OCI-LY7 (cell line): Measurements from ENCODE around the gene CDKL2. TPM values are rescaled to one million over a fixed set of nuclear protein-coding genes. Genes with fewer than 3 reads are reported as not detected.

Experiments used
- BruUV-seq: library from RNA; stranded (reverse); fragments of 400-500 nt; replicated peaks from 2 replicates; lab custom pipeline; 2021; lab: Mats Ljungman, UMichigan
- CTCF ChIA-PET: fragments of 300-600 bp; sonication (Branson Sonifier 250); formaldehyde crosslinking; loops from one replicate; lab custom pipeline; 2022; ENCODE audit warnings: antibody characterized with exemption; ENCODE audit not compliant: unreplicated experiment; lab: Charles Lee
- POLR2A ChIA-PET: fragments of 300-600 bp; sonication (Branson Sonifier 250); formaldehyde crosslinking; loops from one replicate; lab custom pipeline; 2022; ENCODE audit warnings: antibody characterized with exemption; lab: Charles Lee
- DNase-seq: peaks from one replicate; pipeline ENCODE4 v3.0.0-alpha.2; 2015; ENCODE audit warnings: low spot score
- H2AFZ ChIP-seq: fragments of 200-600 bp; sonication (generic), shearing (Covaris generic); 2 replicates; pipeline ENCODE4 v1.6.1; 2014; ENCODE audit warnings: mild to moderate bottlenecking, antibody characterized with exemption, low read length, moderate library complexity
- H3K27ac ChIP-seq: fragments of 200-600 bp; sonication (generic); 2 replicates; pipeline ENCODE4 v1.5.1; 2014; ENCODE audit warnings: mixed run types, low read depth, mild to moderate bottlenecking, moderate library complexity, low read length, inconsistent platforms; ENCODE audit not compliant: poor library complexity, severe bottlenecking
- H3K36me3 ChIP-seq: fragments of 200-600 bp; sonication (generic); 2 replicates; pipeline ENCODE4 v1.6.1; 2014; ENCODE audit warnings: mild to moderate bottlenecking, antibody characterized with exemption, low read length, moderate library complexity, mixed read lengths; ENCODE audit not compliant: insufficient read depth
- H3K4me1 ChIP-seq: fragments of 200-600 bp; sonication (generic); 2 replicates; pipeline ENCODE4 v1.5.1; 2014; ENCODE audit warnings: mild to moderate bottlenecking, low read length; ENCODE audit not compliant: insufficient read depth, poor library complexity, severe bottlenecking
- H3K4me2 ChIP-seq: fragments of 200-600 bp; sonication (generic); 2 replicates; pipeline ENCODE4 v1.6.1; 2014; ENCODE audit warnings: mild to moderate bottlenecking, low read length
- H3K4me3 ChIP-seq: fragments of 200-600 bp; sonication (generic); 2 replicates; pipeline ENCODE4 v1.5.1; 2014; ENCODE audit warnings: mild to moderate bottlenecking, low read depth, low read length; ENCODE audit not compliant: poor library complexity, severe bottlenecking
- H3K79me2 ChIP-seq: fragments of 200-600 bp; sonication (generic); 2 replicates; pipeline ENCODE4 v1.6.1; 2016; ENCODE audit warnings: low read depth, mild to moderate bottlenecking, low read length, moderate library complexity, mixed read lengths; ENCODE audit not compliant: insufficient read depth
- H3K9me2 ChIP-seq: fragments of 200-600 bp; sonication (generic); 2 replicates; pipeline ENCODE4 v1.6.1; 2016; ENCODE audit warnings: mild to moderate bottlenecking, low read length, mixed read lengths; ENCODE audit not compliant: insufficient read depth
- H3K9me3 ChIP-seq: fragments of 200-600 bp; sonication (generic); 2 replicates; pipeline ENCODE4 v1.6.1; 2014; ENCODE audit warnings: mild to moderate bottlenecking, mixed run types, low read length, mixed read lengths
- H4K20me1 ChIP-seq: fragments of 200-600 bp; sonication (generic); 2 replicates; pipeline ENCODE4 v1.6.1; 2014; ENCODE audit warnings: mild to moderate bottlenecking, antibody characterized with exemption, low read length, moderate library complexity, mixed read lengths; ENCODE audit not compliant: insufficient read depth
- EZH2phosphoT487 ChIP-seq: fragments of 200-600 bp; sonication (generic); IDR thresholded peaks from 2 replicates; pipeline ENCODE4 v1.6.1; 2018; ENCODE audit warnings: low read depth, borderline replicate concordance, mild to moderate bottlenecking, mixed run types, antibody characterized with exemption, low read length, moderate library complexity, mixed read lengths
- intact Hi-C: fragments of 100-400 bp; cut with micrococcal nuclease; formaldehyde crosslinking; loops from one replicate; pipeline ENCODE4 v1.10.0; 2022; ENCODE audit not compliant: unreplicated experiment
- total RNA-seq, 2 experiments: library from RNA; depleted of rRNA in 1 of 2; stranded (reverse); fragments of >200 nt in 1 of 2; shearing (Covaris generic) in 1 of 2; gene quantifications; 2 replicates each; pipeline ENCODE4 v1.2.3, GENCODE V29; 2014 to 2022
- TF ChIP-seq, protein P1 (sequence below): fragments of 200-600 bp; sonication (generic); conservative IDR thresholded peaks from 2 replicates; pipeline ENCODE4 v1.5.1; 2014; ENCODE audit warnings: mild to moderate bottlenecking, antibody characterized with exemption, low read length, moderate library complexity, mixed read lengths

The CDKL2 gene
- total RNA-seq, 2 experiments from 2014 or later, result 0.06 to 0.19 TPM

- H2AFZ ChIP-seq, result no peak overlapping the region
- no peaks in the 10 kb centered on the region for H3K9me3 ChIP-seq
- no peaks in the 10 kb centered on the region for H3K36me3 ChIP-seq
- POLR2A ChIA-PET, result no interaction called here
- no peak overlapping the region for H3K4me2 ChIP-seq
- no peaks in the 10 kb centered on the region for H4K20me1 ChIP-seq
- TF ChIP-seq, protein P1, sequence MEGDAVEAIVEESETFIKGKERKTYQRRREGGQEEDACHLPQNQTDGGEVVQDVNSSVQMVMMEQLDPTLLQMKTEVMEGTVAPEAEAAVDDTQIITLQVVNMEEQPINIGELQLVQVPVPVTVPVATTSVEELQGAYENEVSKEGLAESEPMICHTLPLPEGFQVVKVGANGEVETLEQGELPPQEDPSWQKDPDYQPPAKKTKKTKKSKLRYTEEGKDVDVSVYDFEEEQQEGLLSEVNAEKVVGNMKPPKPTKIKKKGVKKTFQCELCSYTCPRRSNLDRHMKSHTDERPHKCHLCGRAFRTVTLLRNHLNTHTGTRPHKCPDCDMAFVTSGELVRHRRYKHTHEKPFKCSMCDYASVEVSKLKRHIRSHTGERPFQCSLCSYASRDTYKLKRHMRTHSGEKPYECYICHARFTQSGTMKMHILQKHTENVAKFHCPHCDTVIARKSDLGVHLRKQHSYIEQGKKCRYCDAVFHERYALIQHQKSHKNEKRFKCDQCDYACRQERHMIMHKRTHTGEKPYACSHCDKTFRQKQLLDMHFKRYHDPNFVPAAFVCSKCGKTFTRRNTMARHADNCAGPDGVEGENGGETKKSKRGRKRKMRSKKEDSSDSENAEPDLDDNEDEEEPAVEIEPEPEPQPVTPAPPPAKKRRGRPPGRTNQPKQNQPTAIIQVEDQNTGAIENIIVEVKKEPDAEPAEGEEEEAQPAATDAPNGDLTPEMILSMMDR, result no peak
- no peak for TF ChIP-seq EZH2phosphoT487
- no peak overlapping the region for H3K27ac ChIP-seq
- H3K79me2 ChIP-seq, result no peaks in the 10 kb centered on the region
- no peaks in the 10 kb centered on the region for H3K4me1 ChIP-seq
- H3K9me2 ChIP-seq, result no peaks in the 10 kb centered on the region
- BruUV-seq, result no TSS peak
- intact Hi-C loops, result no loop called here
- no peak for DNase-seq
- CTCF ChIA-PET, result no interaction called here
- H3K4me3 ChIP-seq, result no peak overlapping the region
Measured at GRCh38 chr4:75621715-75622114, 8.6 kb downstream of the CDKL2 start.

DNA sequence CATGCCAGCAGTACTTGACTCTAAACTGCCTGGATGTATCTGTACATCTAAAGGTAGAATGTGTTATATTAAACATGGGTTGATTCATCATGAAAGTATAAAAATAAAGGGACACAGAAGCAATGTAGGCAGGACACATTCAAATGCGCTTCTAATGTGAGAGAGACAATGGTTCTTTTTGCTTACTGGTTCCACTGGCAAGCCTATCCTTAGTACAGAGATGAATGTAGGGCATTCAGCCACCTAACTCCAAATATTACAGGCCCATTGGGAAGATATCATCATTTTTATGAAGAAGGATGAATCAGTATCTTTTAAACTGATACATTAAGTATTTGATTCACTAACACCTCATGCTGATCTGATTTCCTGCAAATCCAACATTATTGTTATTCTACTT lies 18.0 kb downstream of the CDKL2 start:
- H3K4me3 ChIP-seq, result no peak overlapping the region
- DNase-seq, result no peak
- no peaks in the 10 kb centered on the region for H3K79me2 ChIP-seq
- no peak overlapping the region for H3K27ac ChIP-seq
- no peaks in the 10 kb centered on the region for H3K9me3 ChIP-seq
- H3K4me1 ChIP-seq, result no peaks in the 10 kb centered on the region
- no peaks in the 10 kb centered on the region for H3K36me3 ChIP-seq
- no peaks in the 10 kb centered on the region for H3K9me2 ChIP-seq
- intact Hi-C loops, result no loop called here
- no peak for TF ChIP-seq EZH2phosphoT487
- TF ChIP-seq, protein P1, result no peak
- POLR2A ChIA-PET, result no interaction called here
- no peak overlapping the region for H3K4me2 ChIP-seq
- no peak overlapping the region for H2AFZ ChIP-seq
- H4K20me1 ChIP-seq, result no peaks in the 10 kb centered on the region
- no TSS peak for BruUV-seq
- CTCF ChIA-PET, result no interaction called here

DNA sequence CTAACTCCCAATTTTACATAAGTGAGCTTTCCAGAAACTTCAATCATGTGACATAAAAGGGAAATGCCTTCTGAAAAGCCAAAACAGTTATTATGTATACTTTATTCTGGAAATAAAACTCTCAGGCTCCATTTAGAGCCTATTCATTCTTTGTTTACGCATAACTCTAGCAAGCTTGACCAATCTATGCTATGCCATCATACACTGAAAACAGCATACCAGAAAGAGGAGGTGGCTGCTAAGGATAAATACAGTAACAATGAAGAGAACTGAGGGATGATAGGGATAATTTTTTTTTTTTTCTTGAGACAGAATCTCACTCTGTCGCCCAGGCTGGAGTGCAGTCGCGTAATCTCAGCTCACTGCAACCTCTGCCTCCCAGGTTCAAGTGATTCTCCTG lies 24.4 kb downstream of the CDKL2 start:
- no peak overlapping the region for H3K4me2 ChIP-seq
- H3K79me2 ChIP-seq, result no peaks in the 10 kb centered on the region
- no TSS peak for BruUV-seq
- no peak overlapping the region for H3K27ac ChIP-seq
- DNase-seq, result no peak
- intact Hi-C loops, result no loop called here
- TF ChIP-seq, protein P1, result no peak
- TF ChIP-seq EZH2phosphoT487, result no peak
- no peak overlapping the region for H2AFZ ChIP-seq
- no peaks in the 10 kb centered on the region for H3K9me3 ChIP-seq
- H3K36me3 ChIP-seq, result no peaks in the 10 kb centered on the region
- CTCF ChIA-PET, result no interaction called here
- no peaks in the 10 kb centered on the region for H4K20me1 ChIP-seq
- no peak overlapping the region for H3K4me3 ChIP-seq
- POLR2A ChIA-PET, result interaction anchor here (0.7 kb wide), 1 partner anchor 1520 kb away, joined by 4 read pairs; no protein-coding TSS in a partner anchor
- H3K4me1 ChIP-seq, result no peaks in the 10 kb centered on the region
- no peaks in the 10 kb centered on the region for H3K9me2 ChIP-seq
